Lower leg skin (tissue), 4 donors: ENCODE data around the gene TGM5. TPM values are rescaled to one million over a fixed set of nuclear protein-coding genes. Genes with fewer than 3 reads are reported as not detected.

ENCODE experiments used
- DNase-seq, 2 donors: peaks; one replicate each; pipeline ENCODE4 v3.0.0-alpha.2; 2019; ENCODE audit warnings: low spot score in 2 of 2
- H3K4me3 ChIP-seq: fragments of 200-600 bp; sonication (generic); 2 replicates; pipeline ENCODE4 v1.5.1; 2017; ENCODE audit warnings: mild to moderate bottlenecking, low read depth; ENCODE audit not compliant: poor library complexity, severe bottlenecking
- POLR2A ChIP-seq, 2 donors: fragments of 450-650 bp; IDR thresholded peaks; one replicate each; pipeline ENCODE4 v1.6.1; 2016 to 2017; ENCODE audit warnings: antibody characterized with exemption in 2 of 2, mild to moderate bottlenecking in 1 of 2, moderate library complexity in 1 of 2
- WGBS, 2 donors: methylation state at CpG; one replicate each; pipeline ENCODE4 v1.1.5; 2018; 5-methylcytosine and 5-hydroxymethylcytosine counted together
- intact Hi-C: fragments of 100-400 bp; cut with DNase I; formaldehyde crosslinking; loops from one replicate; pipeline ENCODE4 v1.15.0; 2023; ENCODE audit warnings: low total_unique reads
- total RNA-seq, 4 donors: library from RNA; depleted of rRNA; stranded (reverse); fragments of >200 nt; gene quantifications; one replicate each; pipeline ENCODE4 v1.1.0, GENCODE V29; 2016
- TF ChIP-seq, protein P1 (sequence below), 3 donors: fragments of 450-650 bp; IDR thresholded peaks; one replicate each; pipeline ENCODE4 v1.5.1; 2016; ENCODE audit warnings: antibody characterized with exemption in 3 of 3, mild to moderate bottlenecking in 3 of 3, moderate library complexity in 2 of 3

The TGM5 gene
- total RNA-seq, 4 donors from 2014 or later: 72.5 to 121 (median 105) TPM

DNA sequence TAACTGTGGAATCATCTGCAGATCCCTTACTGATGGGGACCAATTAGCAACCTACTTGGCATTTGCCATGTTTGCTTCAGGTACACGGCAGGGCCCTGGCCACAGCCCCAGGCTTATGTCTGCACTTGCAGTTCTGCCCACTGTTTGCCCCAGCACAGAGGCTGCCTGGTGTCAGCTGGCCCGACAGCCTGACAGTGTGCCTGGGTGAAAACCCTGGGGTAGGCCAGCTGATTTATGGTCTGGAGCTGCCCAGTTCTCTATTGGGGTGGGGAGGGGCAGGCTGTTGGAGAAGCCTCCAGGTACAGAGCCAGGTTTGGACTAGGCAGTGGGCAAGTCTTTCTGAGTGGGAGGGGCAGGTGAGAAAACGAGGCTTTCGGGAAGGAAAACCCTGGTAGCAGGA lies 11.2 kb upstream of the TGM5 start:
- 47 to 48% methylated on average over 4 of the region's 4 CpGs for WGBS, 2 donors
- TF ChIP-seq POLR2A (IDR thresholded peaks at IDR 0.05): no peak
- TF ChIP-seq, protein P1, sequence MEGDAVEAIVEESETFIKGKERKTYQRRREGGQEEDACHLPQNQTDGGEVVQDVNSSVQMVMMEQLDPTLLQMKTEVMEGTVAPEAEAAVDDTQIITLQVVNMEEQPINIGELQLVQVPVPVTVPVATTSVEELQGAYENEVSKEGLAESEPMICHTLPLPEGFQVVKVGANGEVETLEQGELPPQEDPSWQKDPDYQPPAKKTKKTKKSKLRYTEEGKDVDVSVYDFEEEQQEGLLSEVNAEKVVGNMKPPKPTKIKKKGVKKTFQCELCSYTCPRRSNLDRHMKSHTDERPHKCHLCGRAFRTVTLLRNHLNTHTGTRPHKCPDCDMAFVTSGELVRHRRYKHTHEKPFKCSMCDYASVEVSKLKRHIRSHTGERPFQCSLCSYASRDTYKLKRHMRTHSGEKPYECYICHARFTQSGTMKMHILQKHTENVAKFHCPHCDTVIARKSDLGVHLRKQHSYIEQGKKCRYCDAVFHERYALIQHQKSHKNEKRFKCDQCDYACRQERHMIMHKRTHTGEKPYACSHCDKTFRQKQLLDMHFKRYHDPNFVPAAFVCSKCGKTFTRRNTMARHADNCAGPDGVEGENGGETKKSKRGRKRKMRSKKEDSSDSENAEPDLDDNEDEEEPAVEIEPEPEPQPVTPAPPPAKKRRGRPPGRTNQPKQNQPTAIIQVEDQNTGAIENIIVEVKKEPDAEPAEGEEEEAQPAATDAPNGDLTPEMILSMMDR (IDR thresholded peaks at IDR 0.05): no peak
- peak in 1 of 2 donors; percentile 65 for DNase-seq
- no peak overlapping the region for H3K4me3 ChIP-seq
- intact Hi-C loops: no loop called here

DNA sequence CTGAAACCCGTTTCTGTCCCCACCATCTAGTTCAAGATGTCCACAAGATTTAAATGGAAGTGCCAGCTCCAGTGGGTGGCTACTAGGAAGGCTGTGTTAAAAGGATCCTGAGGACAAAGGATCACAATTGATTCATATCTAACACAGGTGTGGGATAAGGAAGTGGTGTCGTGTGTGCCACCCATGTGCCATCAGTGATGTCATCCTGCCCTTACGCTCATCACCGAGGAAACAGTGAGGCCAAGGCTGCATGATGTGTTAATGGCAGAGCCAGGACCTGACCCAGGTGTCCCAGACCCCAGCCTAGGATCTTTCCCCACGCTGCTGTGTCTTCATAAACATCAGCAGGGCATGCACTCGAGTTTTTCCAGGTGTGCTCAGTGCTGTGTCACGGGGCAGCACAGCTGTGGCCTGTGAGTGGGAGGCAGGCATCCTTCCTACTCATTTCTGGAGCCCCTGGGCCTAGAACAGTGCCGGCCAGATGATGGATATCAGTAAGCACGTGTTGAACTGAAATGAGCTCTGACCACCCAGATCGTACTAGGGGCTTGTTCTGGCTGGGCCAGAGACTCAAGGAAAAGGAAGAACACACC lies 10.6 kb upstream of the TGM5 start:
- intact Hi-C loops: no loop called here
- no peak for TF ChIP-seq POLR2A (IDR thresholded peaks at IDR 0.05)
- TF ChIP-seq, protein P1 (IDR thresholded peaks at IDR 0.05): no peak
- 65 to 72% methylated on average over 10 of the region's 10 CpGs for WGBS, 2 donors
- H3K4me3 ChIP-seq: no peak overlapping the region
- DNase-seq: peak in 1 of 2 donors; percentile 68

DNA sequence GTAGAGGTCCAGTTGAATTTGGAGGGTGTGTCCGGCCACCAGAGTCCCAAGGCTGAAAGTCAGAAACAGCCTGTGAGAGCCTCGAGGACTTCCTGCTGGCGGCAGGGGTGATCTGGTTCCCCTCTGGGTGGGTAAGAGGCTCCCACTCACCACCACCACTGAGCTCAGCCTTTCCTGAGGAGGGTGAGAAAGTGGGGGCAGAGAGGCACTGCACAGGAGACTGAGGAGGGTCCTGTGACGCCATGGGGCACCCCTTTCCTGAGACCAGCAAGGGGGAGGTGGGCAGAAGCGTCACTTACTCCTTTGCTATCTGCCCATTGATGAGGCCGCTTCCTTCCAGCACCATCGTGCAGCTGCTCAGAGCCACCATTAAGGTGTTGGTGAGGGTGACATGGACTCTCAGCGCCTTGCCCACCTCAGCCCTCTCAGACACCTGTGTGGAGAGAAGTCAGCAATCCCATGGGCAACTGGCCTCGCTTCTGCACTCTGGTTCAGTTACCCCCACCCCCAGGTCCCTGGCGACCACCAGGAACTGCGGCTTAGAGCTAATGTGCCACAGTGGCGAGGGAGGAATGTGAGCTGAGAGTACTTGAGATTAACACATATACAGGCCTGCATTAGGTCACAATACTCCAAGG lies 10.0 kb upstream of the TGM5 start:
- WGBS, 2 donors: 70 to 81% methylated on average over 12 of the region's 12 CpGs
- no peak for TF ChIP-seq POLR2A (IDR thresholded peaks at IDR 0.05)
- TF ChIP-seq, protein P1 (IDR thresholded peaks at IDR 0.05): no peak
- intact Hi-C loops: no loop called here
- no peak for DNase-seq
- H3K4me3 ChIP-seq: no peak overlapping the region

DNA sequence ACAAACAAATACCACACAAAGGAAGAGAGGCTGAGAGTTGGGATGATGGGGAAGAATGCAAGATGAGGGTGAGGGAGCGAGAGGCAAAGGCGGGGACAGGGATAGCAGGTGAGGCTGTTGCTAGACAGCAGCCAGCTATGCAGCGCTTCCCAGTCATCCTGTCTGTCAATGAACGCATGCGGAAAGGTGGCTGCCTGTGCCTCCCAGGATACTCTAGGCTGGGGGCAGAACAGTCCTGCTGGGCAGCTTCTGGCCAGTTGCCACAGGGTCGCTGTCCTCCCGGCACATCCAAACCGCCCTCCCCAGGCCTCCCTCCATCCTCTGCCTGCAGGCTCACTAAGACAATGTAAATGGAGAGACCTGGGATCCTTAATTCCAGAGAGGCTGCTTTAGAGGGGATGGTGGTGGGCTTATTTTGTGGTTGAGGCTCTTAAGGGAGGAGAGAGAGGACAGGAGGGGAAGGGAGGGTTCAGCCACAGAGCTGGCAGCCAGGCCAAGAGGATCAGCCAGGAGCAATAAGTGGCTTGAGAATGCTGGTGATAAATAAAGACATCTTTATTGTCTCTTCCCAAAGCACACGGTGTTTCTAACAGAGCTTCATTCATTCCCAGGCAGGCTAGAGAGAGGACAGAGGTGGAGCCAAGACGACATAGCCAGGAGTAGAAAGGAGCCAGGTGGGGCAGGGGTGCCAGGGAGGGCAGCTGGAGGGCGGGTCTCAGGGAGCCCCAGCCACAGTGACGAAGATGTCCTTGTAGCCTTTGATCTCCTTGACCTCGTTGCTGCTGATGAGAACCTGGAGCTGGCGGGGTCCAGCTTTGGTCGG lies 9.2 kb upstream of the TGM5 start:
- TF ChIP-seq POLR2A (IDR thresholded peaks at IDR 0.05): no peak
- TF ChIP-seq, protein P1 (IDR thresholded peaks at IDR 0.05): no peak
- no peak overlapping the region for H3K4me3 ChIP-seq
- DNase-seq: peak in 1 of 2 donors; percentile 83
- intact Hi-C loops: no loop called here
- WGBS, 2 donors: 63 to 66% methylated on average over 15 of the region's 15 CpGs

DNA sequence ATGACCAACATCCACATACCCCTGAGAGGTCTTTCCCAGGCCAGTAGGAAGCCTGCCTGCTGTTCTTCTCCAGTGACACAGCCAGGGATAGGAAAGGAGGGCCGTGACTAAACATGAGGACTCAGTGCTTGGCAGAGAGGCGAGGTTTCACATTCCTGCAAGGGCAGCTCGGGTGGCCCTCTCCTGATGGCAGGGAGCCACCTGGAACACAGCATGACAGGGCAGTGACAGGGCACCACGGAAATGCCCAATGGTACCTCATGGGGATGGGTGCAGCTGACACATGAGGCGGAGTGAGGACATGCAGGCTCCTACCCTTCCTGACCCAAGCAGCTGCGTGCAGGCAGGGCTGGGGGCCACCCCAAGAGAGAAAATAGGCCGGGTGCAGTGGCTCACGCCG lies 7.4 kb upstream of the TGM5 start:
- intact Hi-C loops: no loop called here
- no peak for TF ChIP-seq POLR2A (IDR thresholded peaks at IDR 0.05)
- TF ChIP-seq, protein P1 (IDR thresholded peaks at IDR 0.05): no peak
- WGBS, 2 donors: 67% methylated on average over 9 of the region's 9 CpGs
- no peak overlapping the region for H3K4me3 ChIP-seq
- DNase-seq: peak in 1 of 2 donors; percentile 81
